ENCODE measurements around the gene EGR1.
A peak's percentile ranks its signal among the peaks of the same experiment; 100 is the strongest.

Gene EGR1

GRCh38 chr5:138448070-138448469, 17.2 kb upstream of the EGR1 start:
- TF ChIP-seq CTCF (IDR thresholded peaks at IDR 0.05; ENCODE audit: insufficient read depth, low read depth, low read length, missing control alignments) = no peak
- H3K4me3 ChIP-seq (ENCODE audit: low read length) = no peak overlapping the region
- DNase-seq (ENCODE audit: low read depth) = no peak

GRCh38 chr5:138448481-138449398, 16.5 kb upstream of the EGR1 start:
- no peak overlapping the region for H3K4me3 ChIP-seq (ENCODE audit: low read length)
- no peak for TF ChIP-seq CTCF (IDR thresholded peaks at IDR 0.05; ENCODE audit: insufficient read depth, low read depth, low read length, missing control alignments)
- DNase-seq (ENCODE audit: low read depth) = no peak

- no peak overlapping the region for H3K4me3 ChIP-seq (ENCODE audit: low read length)
- DNase-seq (ENCODE audit: low read depth) = peak; percentile 82
- peak; percentile 91 for TF ChIP-seq CTCF (IDR thresholded peaks at IDR 0.05; ENCODE audit: insufficient read depth, low read depth, low read length, missing control alignments)
These were observed 15.6 kb upstream of the EGR1 start for GRCh38 chr5:138449501-138450239.

- no peak overlapping the region for H3K4me3 ChIP-seq (ENCODE audit: low read length)
- no peak for DNase-seq (ENCODE audit: low read depth)
- no peak for TF ChIP-seq CTCF (IDR thresholded peaks at IDR 0.05; ENCODE audit: insufficient read depth, low read depth, low read length, missing control alignments)
These were observed 14.3 kb upstream of the EGR1 start for GRCh38 chr5:138450971-138451370.

DNA sequence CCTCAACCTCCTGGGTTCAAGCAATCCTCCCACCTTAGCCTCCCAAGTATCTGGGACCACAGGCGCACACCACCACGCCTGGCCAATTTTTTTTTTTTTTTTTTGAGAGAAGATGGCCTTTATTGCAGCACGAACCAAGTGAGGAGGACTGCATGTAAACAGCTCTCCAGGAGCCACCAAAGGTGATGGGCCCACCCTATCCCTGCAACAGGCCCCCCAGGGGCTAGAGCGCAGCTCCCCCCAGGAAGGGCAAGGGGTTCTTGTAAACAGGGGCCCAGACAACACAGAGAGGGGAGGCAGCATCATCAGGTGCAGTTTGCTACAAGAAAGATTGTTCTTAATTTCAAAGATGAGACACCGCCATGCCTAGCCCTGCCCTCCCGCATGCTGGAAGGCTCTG, 12.6 kb upstream of the EGR1 start:
- no peak overlapping the region for H3K4me3 ChIP-seq (ENCODE audit: low read length)
- no peak for DNase-seq (ENCODE audit: low read depth)
- no peak for TF ChIP-seq CTCF (IDR thresholded peaks at IDR 0.05; ENCODE audit: insufficient read depth, low read depth, low read length, missing control alignments)

DNA sequence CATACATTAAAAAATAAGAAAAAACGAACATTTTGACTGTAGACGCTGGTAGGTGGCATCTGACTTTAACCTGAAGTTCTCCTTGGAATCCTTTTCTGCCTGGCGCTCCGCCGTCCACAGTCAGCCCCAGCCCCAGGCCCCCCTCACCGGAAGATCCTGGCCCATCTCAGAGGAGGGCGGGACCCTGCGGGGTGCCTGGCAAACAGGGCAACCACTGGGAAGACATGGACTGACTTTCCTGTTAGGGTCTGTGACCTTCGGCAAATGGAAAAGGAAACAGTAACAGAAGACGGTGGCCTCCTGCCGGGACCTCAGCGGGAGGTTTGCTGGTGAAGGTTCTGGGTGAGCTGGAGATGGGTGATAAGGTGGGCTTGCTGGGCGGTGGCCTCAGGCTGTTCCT, 11.7 kb upstream of the EGR1 start:
- TF ChIP-seq CTCF (IDR thresholded peaks at IDR 0.05; ENCODE audit: insufficient read depth, low read depth, low read length, missing control alignments) = no peak
- no peak overlapping the region for H3K4me3 ChIP-seq (ENCODE audit: low read length)
- DNase-seq (ENCODE audit: low read depth) = no peak
